Liver (tissue), 9 donors: ENCODE results near the gene MRLN. TPM values are rescaled to one million over a fixed set of nuclear protein-coding genes. Genes with fewer than 3 reads are reported as not detected.

Experiments
- DNase-seq: peaks from one replicate; pipeline ENCODE4 v3.0.0-alpha.2; 2017; ENCODE audit warnings: low spot score
- H3K27ac ChIP-seq, 2 donors: one replicate each; pipeline ENCODE4 v1.7.0; 2013; ENCODE audit warnings: inconsistent platforms in 2 of 2, low read length in 2 of 2, control low read depth in 1 of 2, low read depth in 1 of 2, mild to moderate bottlenecking in 1 of 2
- H3K27me3 ChIP-seq, 4 donors: one replicate each; pipeline versions ENCODE4 v1.6.1 to v1.7.0; 2013; ENCODE audit warnings: low read length in 3 of 4, inconsistent platforms in 1 of 4, mild to moderate bottlenecking in 1 of 4, moderate library complexity in 1 of 4; ENCODE audit not compliant: control insufficient read depth in 4 of 4, insufficient read depth in 4 of 4
- H3K36me3 ChIP-seq, 4 donors: one replicate each; pipeline versions ENCODE4 v1.6.1 to v1.7.0; 2013; ENCODE audit warnings: low read length in 3 of 4, mild to moderate bottlenecking in 3 of 4, low read depth in 1 of 4, moderate library complexity in 1 of 4; ENCODE audit not compliant: control insufficient read depth in 4 of 4, insufficient read depth in 3 of 4
- H3K4me1 ChIP-seq, 4 donors: one replicate each; pipeline versions ENCODE4 v1.6.1 to v1.7.0; 2013; ENCODE audit warnings: low read length in 3 of 4, mild to moderate bottlenecking in 3 of 4, moderate library complexity in 1 of 4; ENCODE audit not compliant: control insufficient read depth in 4 of 4, insufficient read depth in 4 of 4
- H3K4me3 ChIP-seq, 3 donors: one replicate each; pipeline versions ENCODE4 v1.6.1 to v1.7.0; 2013; ENCODE audit warnings: low read length in 3 of 3, control low read depth in 1 of 3, low read depth in 1 of 3, mild to moderate bottlenecking in 1 of 3
- H3K9ac ChIP-seq, 2 donors: one replicate each; pipeline ENCODE4 v1.7.0; 2013; ENCODE audit warnings: low read length in 2 of 2, mild to moderate bottlenecking in 2 of 2, moderate library complexity in 2 of 2, control low read depth in 1 of 2, low read depth in 1 of 2
- H3K9me3 ChIP-seq, 4 donors: one replicate each; pipeline versions ENCODE4 v1.6.1 to v1.7.0; 2013; ENCODE audit warnings: low read length in 3 of 4; ENCODE audit not compliant: control insufficient read depth in 4 of 4
- EGR1 ChIP-seq, 2 donors: IDR thresholded peaks; 2 replicates each; pipeline ENCODE4 v1.6.1; 2016 to 2018; ENCODE audit warnings: antibody characterized with exemption in 2 of 2, low read depth in 2 of 2
- FOXA1 ChIP-seq: IDR thresholded peaks from 2 replicates; pipeline ENCODE4 v1.6.1; 2016; ENCODE audit warnings: antibody characterized with exemption
- FOXA2 ChIP-seq: IDR thresholded peaks from 2 replicates; pipeline ENCODE4 v1.6.1; 2016; ENCODE audit warnings: antibody characterized with exemption
- GABPA ChIP-seq, 2 donors: IDR thresholded peaks in 1 of 2; conservative IDR thresholded peaks in 1 of 2; 2 replicates each; pipeline ENCODE4 v1.6.1; 2016; ENCODE audit warnings: antibody characterized with exemption in 2 of 2, mild to moderate bottlenecking in 1 of 2, moderate library complexity in 1 of 2
- HNF4A ChIP-seq, 2 donors: conservative IDR thresholded peaks; 2 replicates each; pipeline ENCODE4 v1.6.1; 2016; ENCODE audit warnings: antibody characterized with exemption in 2 of 2, mild to moderate bottlenecking in 2 of 2
- HNF4G ChIP-seq: IDR thresholded peaks from 2 replicates; pipeline ENCODE4 v1.6.1; 2016; ENCODE audit warnings: antibody characterized with exemption
- JUND ChIP-seq, 2 donors: IDR thresholded peaks; 2 replicates each; pipeline ENCODE4 v1.6.1; 2016; ENCODE audit warnings: antibody characterized with exemption in 2 of 2
- MAX ChIP-seq: IDR thresholded peaks from 2 replicates; pipeline ENCODE4 v1.6.1; 2016; ENCODE audit warnings: antibody characterized with exemption
- NR2F2 ChIP-seq: IDR thresholded peaks from 2 replicates; pipeline ENCODE4 v1.6.1; 2016; ENCODE audit warnings: antibody characterized with exemption
- RAD21 ChIP-seq, 2 donors: IDR thresholded peaks; 2 replicates each; pipeline ENCODE4 v1.6.1; 2016; ENCODE audit warnings: antibody characterized with exemption in 2 of 2, mild to moderate bottlenecking in 2 of 2
- RXRA ChIP-seq, 2 donors: IDR thresholded peaks; 2 replicates each; pipeline ENCODE4 v1.6.1; 2017 to 2018; ENCODE audit warnings: antibody characterized with exemption in 2 of 2, mild to moderate bottlenecking in 1 of 2
- SP1 ChIP-seq: IDR thresholded peaks from 2 replicates; pipeline ENCODE4 v1.6.1; 2018; ENCODE audit warnings: antibody characterized with exemption, mild to moderate bottlenecking
- TAF1 ChIP-seq: conservative IDR thresholded peaks from 2 replicates; pipeline ENCODE4 v1.6.1; 2016; ENCODE audit warnings: antibody characterized with exemption, mild to moderate bottlenecking
- YY1 ChIP-seq: IDR thresholded peaks from 2 replicates; pipeline ENCODE4 v1.6.1; 2016; ENCODE audit warnings: antibody characterized with exemption, mild to moderate bottlenecking
- WGBS: extraction: QIAGEN DNeasy Blood & Tissue Kit; methylation state at CpG from one replicate; pipeline ENCODE4 v1.1.7; 2013; 5-methylcytosine and 5-hydroxymethylcytosine counted together
- polyA plus RNA-seq, 2 donors: library from polyadenylated mRNA; stranded (reverse) in 1 of 2; unstranded in 1 of 2; fragments of 200-250 nt in 1 of 2; fragments of >200 nt in 1 of 2; fragmentation: Nextera tagmentation in 1 of 2; extraction: Ambion mirVana in 1 of 2; gene quantifications; one replicate each; pipeline versions ENCODE4 v1.2.1 to v1.2.3, GENCODE V29; 2013 to 2015
- total RNA-seq, 2 donors: library from RNA; depleted of rRNA; stranded (reverse); fragments of >200 nt; gene quantifications; one replicate each; pipeline ENCODE4 v1.2.3, GENCODE V29; 2014
- TF ChIP-seq, protein P1 (sequence below): IDR thresholded peaks from 2 replicates; pipeline ENCODE4 v1.6.1; 2016; ENCODE audit warnings: antibody characterized with exemption
- TF ChIP-seq, protein P2 (sequence below): IDR thresholded peaks from 2 replicates; pipeline ENCODE4 v1.6.1; 2016; ENCODE audit warnings: antibody characterized with exemption, mild to moderate bottlenecking
- TF ChIP-seq, protein P3 (sequence below): fragments of 150-350 bp; IDR thresholded peaks from 2 replicates; pipeline ENCODE4 v1.5.1; 2017; ENCODE audit warnings: improper control_type of control experiment, low read depth, low read length; ENCODE audit not compliant: missing input control
- TF ChIP-seq, protein P4 (sequence below): IDR thresholded peaks from 2 replicates; pipeline ENCODE4 v1.6.1; 2016; ENCODE audit warnings: antibody characterized with exemption
- donor health status: healthy.
- donor health status: healthy.
- donor health status: healthy.
- donor health status: healthy.
- donor health status: healthy.

MRLN gene
- total and polyA plus RNA-seq, 4 donors, result not detected

DNA sequence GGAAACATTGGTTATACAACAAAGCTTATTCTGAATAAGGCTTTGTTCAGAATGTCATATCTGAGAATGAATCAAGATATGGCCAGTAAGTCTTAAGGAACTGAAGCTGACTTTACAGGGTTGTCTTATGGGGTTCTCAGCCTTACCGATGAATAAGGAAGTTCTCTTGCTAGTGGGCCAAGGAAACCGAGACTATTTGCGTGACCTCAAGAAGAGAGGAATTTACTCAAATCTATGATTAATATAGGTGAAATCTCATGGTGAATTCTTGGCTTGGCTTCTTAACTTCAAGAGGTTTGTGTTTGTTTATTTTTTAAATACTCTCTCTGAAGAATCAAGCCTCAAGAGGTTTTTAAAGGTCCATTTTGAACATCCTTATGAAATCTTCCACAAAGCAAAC is 4.7 kb upstream of the MRLN start:
- DNase-seq, result no peak
- H3K27me3 ChIP-seq, result no peaks in the 10 kb centered on the region
- H3K9me3 ChIP-seq, result peaks cover 0 to 1% (median 0%) of the 10 kb centered on the region in 4 donors
- H3K36me3 ChIP-seq, result no peaks in the 10 kb centered on the region
- H3K9ac ChIP-seq, result no peak overlapping the region
- WGBS, result 69% methylated on average over 3 of the region's 3 CpGs
- no peaks in the 10 kb centered on the region for H3K4me1 ChIP-seq
- no peak overlapping the region for H3K4me3 ChIP-seq
- H3K27ac ChIP-seq, result no peak overlapping the region
- no peak for TF ChIP-seq EGR1 (IDR thresholded peaks at IDR 0.05; ENCODE audit: low read depth in 2 of 2)
- TF ChIP-seq FOXA1, result no peak
- no peak for TF ChIP-seq TAF1
- TF ChIP-seq, protein P1, sequence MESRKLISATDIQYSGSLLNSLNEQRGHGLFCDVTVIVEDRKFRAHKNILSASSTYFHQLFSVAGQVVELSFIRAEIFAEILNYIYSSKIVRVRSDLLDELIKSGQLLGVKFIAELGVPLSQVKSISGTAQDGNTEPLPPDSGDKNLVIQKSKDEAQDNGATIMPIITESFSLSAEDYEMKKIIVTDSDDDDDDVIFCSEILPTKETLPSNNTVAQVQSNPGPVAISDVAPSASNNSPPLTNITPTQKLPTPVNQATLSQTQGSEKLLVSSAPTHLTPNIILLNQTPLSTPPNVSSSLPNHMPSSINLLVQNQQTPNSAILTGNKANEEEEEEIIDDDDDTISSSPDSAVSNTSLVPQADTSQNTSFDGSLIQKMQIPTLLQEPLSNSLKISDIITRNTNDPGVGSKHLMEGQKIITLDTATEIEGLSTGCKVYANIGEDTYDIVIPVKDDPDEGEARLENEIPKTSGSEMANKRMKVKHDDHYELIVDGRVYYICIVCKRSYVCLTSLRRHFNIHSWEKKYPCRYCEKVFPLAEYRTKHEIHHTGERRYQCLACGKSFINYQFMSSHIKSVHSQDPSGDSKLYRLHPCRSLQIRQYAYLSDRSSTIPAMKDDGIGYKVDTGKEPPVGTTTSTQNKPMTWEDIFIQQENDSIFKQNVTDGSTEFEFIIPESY, result no peak
- TF ChIP-seq, protein P2, sequence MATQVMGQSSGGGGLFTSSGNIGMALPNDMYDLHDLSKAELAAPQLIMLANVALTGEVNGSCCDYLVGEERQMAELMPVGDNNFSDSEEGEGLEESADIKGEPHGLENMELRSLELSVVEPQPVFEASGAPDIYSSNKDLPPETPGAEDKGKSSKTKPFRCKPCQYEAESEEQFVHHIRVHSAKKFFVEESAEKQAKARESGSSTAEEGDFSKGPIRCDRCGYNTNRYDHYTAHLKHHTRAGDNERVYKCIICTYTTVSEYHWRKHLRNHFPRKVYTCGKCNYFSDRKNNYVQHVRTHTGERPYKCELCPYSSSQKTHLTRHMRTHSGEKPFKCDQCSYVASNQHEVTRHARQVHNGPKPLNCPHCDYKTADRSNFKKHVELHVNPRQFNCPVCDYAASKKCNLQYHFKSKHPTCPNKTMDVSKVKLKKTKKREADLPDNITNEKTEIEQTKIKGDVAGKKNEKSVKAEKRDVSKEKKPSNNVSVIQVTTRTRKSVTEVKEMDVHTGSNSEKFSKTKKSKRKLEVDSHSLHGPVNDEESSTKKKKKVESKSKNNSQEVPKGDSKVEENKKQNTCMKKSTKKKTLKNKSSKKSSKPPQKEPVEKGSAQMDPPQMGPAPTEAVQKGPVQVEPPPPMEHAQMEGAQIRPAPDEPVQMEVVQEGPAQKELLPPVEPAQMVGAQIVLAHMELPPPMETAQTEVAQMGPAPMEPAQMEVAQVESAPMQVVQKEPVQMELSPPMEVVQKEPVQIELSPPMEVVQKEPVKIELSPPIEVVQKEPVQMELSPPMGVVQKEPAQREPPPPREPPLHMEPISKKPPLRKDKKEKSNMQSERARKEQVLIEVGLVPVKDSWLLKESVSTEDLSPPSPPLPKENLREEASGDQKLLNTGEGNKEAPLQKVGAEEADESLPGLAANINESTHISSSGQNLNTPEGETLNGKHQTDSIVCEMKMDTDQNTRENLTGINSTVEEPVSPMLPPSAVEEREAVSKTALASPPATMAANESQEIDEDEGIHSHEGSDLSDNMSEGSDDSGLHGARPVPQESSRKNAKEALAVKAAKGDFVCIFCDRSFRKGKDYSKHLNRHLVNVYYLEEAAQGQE, result no peak
- TF ChIP-seq HNF4G, result no peak
- no peak for TF ChIP-seq MAX

DNA sequence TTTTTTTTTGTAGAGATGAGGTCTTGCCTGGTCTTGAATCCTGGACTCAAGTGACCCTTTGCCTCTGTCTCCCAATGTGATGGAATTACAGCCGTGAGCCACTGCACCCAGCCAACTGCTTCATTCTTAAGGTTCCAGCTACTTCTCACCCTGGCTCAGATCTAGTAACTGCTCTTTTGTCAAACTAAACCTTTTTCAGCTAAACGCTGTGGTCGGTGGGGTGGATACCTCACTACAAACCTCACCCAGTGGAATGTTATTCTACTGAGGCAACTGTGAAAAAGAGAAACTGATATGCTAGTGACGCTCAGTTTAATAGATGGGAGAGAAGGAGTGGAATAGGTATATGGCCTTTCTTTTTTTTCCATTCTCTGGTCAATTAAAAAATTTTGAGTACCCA is 1.7 kb upstream of the MRLN start:
- TF ChIP-seq FOXA2 (no peak), HNF4A (conservative IDR thresholded peaks at IDR 0.05) (no peak), GABPA (IDR thresholded peaks at IDR 0.05 in 1 of 2, conservative IDR thresholded peaks at IDR 0.05 in 1 of 2) (no peak), RXRA (IDR thresholded peaks at IDR 0.05) (no peak), YY1 (no peak), RAD21 (IDR thresholded peaks at IDR 0.05) (no peak), FOXA1 (no peak), TAF1 (no peak), EGR1 (IDR thresholded peaks at IDR 0.05; ENCODE audit: low read depth in 2 of 2) (no peak), JUND (IDR thresholded peaks at IDR 0.05) (no peak), HNF4G (no peak), SP1 (no peak), NR2F2 (no peak), MAX (no peak)
- TF ChIP-seq, protein P1, result no peak
- TF ChIP-seq, protein P2, result no peak
- TF ChIP-seq, protein P3, sequence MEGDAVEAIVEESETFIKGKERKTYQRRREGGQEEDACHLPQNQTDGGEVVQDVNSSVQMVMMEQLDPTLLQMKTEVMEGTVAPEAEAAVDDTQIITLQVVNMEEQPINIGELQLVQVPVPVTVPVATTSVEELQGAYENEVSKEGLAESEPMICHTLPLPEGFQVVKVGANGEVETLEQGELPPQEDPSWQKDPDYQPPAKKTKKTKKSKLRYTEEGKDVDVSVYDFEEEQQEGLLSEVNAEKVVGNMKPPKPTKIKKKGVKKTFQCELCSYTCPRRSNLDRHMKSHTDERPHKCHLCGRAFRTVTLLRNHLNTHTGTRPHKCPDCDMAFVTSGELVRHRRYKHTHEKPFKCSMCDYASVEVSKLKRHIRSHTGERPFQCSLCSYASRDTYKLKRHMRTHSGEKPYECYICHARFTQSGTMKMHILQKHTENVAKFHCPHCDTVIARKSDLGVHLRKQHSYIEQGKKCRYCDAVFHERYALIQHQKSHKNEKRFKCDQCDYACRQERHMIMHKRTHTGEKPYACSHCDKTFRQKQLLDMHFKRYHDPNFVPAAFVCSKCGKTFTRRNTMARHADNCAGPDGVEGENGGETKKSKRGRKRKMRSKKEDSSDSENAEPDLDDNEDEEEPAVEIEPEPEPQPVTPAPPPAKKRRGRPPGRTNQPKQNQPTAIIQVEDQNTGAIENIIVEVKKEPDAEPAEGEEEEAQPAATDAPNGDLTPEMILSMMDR, result no peak
- TF ChIP-seq, protein P4, sequence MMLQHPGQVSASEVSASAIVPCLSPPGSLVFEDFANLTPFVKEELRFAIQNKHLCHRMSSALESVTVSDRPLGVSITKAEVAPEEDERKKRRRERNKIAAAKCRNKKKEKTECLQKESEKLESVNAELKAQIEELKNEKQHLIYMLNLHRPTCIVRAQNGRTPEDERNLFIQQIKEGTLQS, result no peak
- Histone ChIP-seq H3K36me3 (no peaks in the 10 kb centered on the region), H3K9ac (no peak overlapping the region), H3K4me3 (no peak overlapping the region), H3K9me3 (peaks cover 0 to 1% (median 0%) of the 10 kb centered on the region in 4 donors), H3K27ac (no peak overlapping the region), H3K4me1 (no peaks in the 10 kb centered on the region), H3K27me3 (peaks cover 0 to 7% (median 0%) of the 10 kb centered on the region in 4 donors)
- WGBS, result 94% methylated on average over 4 of the region's 4 CpGs
- DNase-seq, result no peak
